ENCODE measurements around the gene MINDY2.

- TF ChIP-seq CTCF (IDR thresholded peaks at IDR 0.05) (no peak), EZH2 (IDR thresholded peaks at IDR 0.05) (no peak)
Observed at GRCh38 chr15:58773024-58773423, 1.9 kb downstream of the MINDY2 start.

All from neural progenitor cell (in vitro differentiated cells).